ENCODE results near the gene REXO1. TPM values are rescaled to one million over a fixed set of nuclear protein-coding genes. Genes with fewer than 3 reads are reported as not detected.

REXO1 gene
- total and polyA plus RNA-seq, 2 experiments from 2014 or later = 20.2 to 90.1 TPM

DNA sequence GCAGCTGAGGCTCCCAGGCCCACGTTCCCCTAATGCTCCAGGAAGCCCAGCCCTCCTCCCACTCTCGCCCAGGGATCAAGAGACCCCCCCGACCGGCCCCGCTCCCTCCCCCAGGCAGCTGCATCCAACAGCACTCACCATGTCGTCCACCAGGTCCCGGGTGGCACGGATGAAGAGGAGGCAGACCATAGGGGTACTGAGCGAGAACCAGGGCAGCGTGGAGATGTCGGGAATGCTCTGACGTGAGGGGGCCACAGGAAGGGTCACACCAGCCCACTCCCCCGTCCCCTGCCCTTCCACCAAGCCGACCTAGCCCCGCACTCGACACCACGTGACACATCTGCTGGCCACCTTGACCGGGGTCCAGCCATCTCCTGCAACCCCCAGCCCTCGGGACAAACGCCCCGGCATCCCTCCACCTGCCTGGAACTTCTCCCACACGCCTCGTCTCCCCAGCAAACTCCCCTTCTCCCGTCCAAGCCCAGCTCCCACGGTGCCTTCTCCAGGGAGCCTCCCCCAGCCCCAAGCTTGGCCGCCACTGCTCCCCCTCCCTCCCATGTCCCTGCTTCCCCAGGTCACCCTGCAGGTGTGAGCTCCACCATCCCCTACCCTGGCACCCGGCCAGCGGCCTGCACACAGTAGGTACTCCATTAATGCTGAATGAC is 41.1 kb downstream of the REXO1 start:
- Histone ChIP-seq H3K9me2 (ENCODE audit: insufficient read depth) (no peaks in the 10 kb centered on the region), H4K20me1 (replicated peaks; ENCODE audit: insufficient read depth) (no peaks in the 10 kb centered on the region), H3K4me2 (no peak overlapping the region), H3F3A (replicated peaks; ENCODE audit: low read depth) (no peaks in the 10 kb centered on the region), H3K4me3 (no peak overlapping the region), H3K27me3 (ENCODE audit: insufficient read depth) (no peaks in the 10 kb centered on the region), H3K79me2 (replicated peaks; ENCODE audit: insufficient read depth) (no peaks in the 10 kb centered on the region), H3K36me3 (ENCODE audit: insufficient read depth) (no peaks in the 10 kb centered on the region), H2AFZ (no peak overlapping the region), H3K4me1 (ENCODE audit: insufficient read depth) (no peaks in the 10 kb centered on the region), H3K27ac (ENCODE audit: low read depth) (no peak overlapping the region)
- H3K9me3 Mint-ChIP-seq = no peaks in the 10 kb centered on the region
- no peak overlapping the region for H3K4me3 Mint-ChIP-seq
- ATAC-seq (no peak), DNase-seq (ENCODE audit: low spot score) (no peak)
- no peak overlapping the region for H3K27ac Mint-ChIP-seq
- no peaks in the 10 kb centered on the region for H3K4me1 Mint-ChIP-seq
- H3K36me3 Mint-ChIP-seq (ENCODE audit: low read depth) = no peaks in the 10 kb centered on the region
- H3K27me3 Mint-ChIP-seq (ENCODE audit: insufficient read depth, low read depth, poor library complexity) = peaks cover 16% of the 10 kb centered on the region
- TF ChIP-seq CREB1 (CRISPR knock-in tag; IDR thresholded peaks at IDR 0.05; ENCODE audit: low read depth) = no peak
- TF ChIP-seq NANOG (IDR thresholded peaks at IDR 0.05; ENCODE audit: borderline replicate concordance) = no peak
- TF ChIP-seq JUNB (IDR thresholded peaks at IDR 0.05; ENCODE audit: unreplicated experiment) = no peak
- no peak for TF ChIP-seq REST (IDR thresholded peaks at IDR 0.05; ENCODE audit: unreplicated experiment)
- no peak for TF ChIP-seq CTCF (conservative IDR thresholded peaks at IDR 0.05; ENCODE audit: low read depth in 2 of 2)
- no peak for TF ChIP-seq ZNF331 (CRISPR knock-in tag; IDR thresholded peaks at IDR 0.05; ENCODE audit: low read depth)
- no peak for TF ChIP-seq STAT1 (IDR thresholded peaks at IDR 0.05; ENCODE audit: unreplicated experiment)
- TF ChIP-seq EZH2phosphoT487 (IDR thresholded peaks at IDR 0.05; ENCODE audit: unreplicated experiment) = no peak
- TF ChIP-seq ZNF462 (CRISPR knock-in tag; IDR thresholded peaks at IDR 0.05) = no peak
- no peak for TF ChIP-seq EZH2 (IDR thresholded peaks at IDR 0.05; ENCODE audit: low read depth, unreplicated experiment)
- TF ChIP-seq ZNF114 (CRISPR knock-in tag; IDR thresholded peaks at IDR 0.05) = no peak
- TF ChIP-seq ETS1 (IDR thresholded peaks at IDR 0.05) = no peak
- TF ChIP-seq POLR2AphosphoS5 (IDR thresholded peaks at IDR 0.05; ENCODE audit: low read depth) = no peak
